DOHH2 (cell line): Measurements from ENCODE around the gene YIF1B.
"Not testable (repeated sequence)": the region's sequence is repeated elsewhere in the genome, so short reads cannot be mapped to it uniquely, and the experiment has no call there.

Experiments
- H3F3A ChIP-seq: fragments of 200-600 bp; sonication (generic), shearing (Covaris generic); 2 replicates; pipeline ENCODE4 v1.6.0; 2016; ENCODE audit warnings: antibody characterized with exemption, mild to moderate bottlenecking; ENCODE audit not compliant: control insufficient read depth, insufficient read depth
- H3K27ac ChIP-seq: fragments of 200-600 bp; sonication (generic); 2 replicates; pipeline ENCODE4 v1.5.1; 2014; ENCODE audit warnings: low read depth, mild to moderate bottlenecking, low read length, moderate library complexity
- H3K27me3 ChIP-seq: fragments of 200-600 bp; sonication (generic); 2 replicates; pipeline ENCODE4 v1.6.1; 2014; ENCODE audit warnings: mild to moderate bottlenecking, low read length, mixed read lengths; ENCODE audit not compliant: control insufficient read depth
- H3K36me3 ChIP-seq: fragments of 200-600 bp; sonication (generic); 2 replicates; pipeline ENCODE4 v1.6.1; 2014; ENCODE audit warnings: mild to moderate bottlenecking, low read length, moderate library complexity, mixed read lengths; ENCODE audit not compliant: control insufficient read depth
- H3K4me1 ChIP-seq: fragments of 200-600 bp; sonication (generic); 2 replicates; pipeline ENCODE4 v1.6.1; 2014; ENCODE audit warnings: mild to moderate bottlenecking, low read length, mixed read lengths; ENCODE audit not compliant: control insufficient read depth
- H3K4me2 ChIP-seq: fragments of 200-600 bp; sonication (generic); 2 replicates; pipeline ENCODE4 v1.6.0; 2014; ENCODE audit warnings: mild to moderate bottlenecking, low read length, moderate library complexity
- H3K4me3 ChIP-seq: fragments of 200-600 bp; sonication (generic); 2 replicates; pipeline ENCODE4 v1.5.1; 2014; ENCODE audit warnings: mild to moderate bottlenecking, low read length, mixed read lengths
- H3K79me2 ChIP-seq: fragments of 200-600 bp; sonication (generic); 2 replicates; pipeline ENCODE4 v1.6.1; 2014; ENCODE audit warnings: mild to moderate bottlenecking, low read length, mixed read lengths; ENCODE audit not compliant: control insufficient read depth
- H3K9me2 ChIP-seq: fragments of 200-600 bp; sonication (generic); replicated peaks from 2 replicates; pipeline ENCODE4 v1.6.1; 2014; ENCODE audit warnings: mild to moderate bottlenecking, low read length, mixed read lengths; ENCODE audit not compliant: control insufficient read depth
- H3K9me3 ChIP-seq: fragments of 200-600 bp; sonication (generic); 2 replicates; pipeline ENCODE4 v1.6.1; 2014; ENCODE audit warnings: antibody characterized with exemption, low read length, mixed read lengths; ENCODE audit not compliant: control insufficient read depth, insufficient read depth
- H4K20me1 ChIP-seq: fragments of 200-600 bp; sonication (generic); 2 replicates; pipeline ENCODE4 v1.6.0; 2014; ENCODE audit warnings: low read depth, mild to moderate bottlenecking, antibody characterized with exemption, low read length, moderate library complexity; ENCODE audit not compliant: control insufficient read depth, insufficient read depth
- EZH2phosphoT487 ChIP-seq: fragments of 200-600 bp; sonication (generic); IDR thresholded peaks from 2 replicates; pipeline ENCODE4 v1.6.1; 2017; ENCODE audit warnings: borderline replicate concordance, mild to moderate bottlenecking, antibody characterized with exemption, low read length, moderate library complexity, mixed read lengths
- TF ChIP-seq, protein P1 (sequence below): fragments of 200-600 bp; sonication (generic); IDR thresholded peaks from one replicate; pipeline ENCODE4 v1.5.1; 2014; ENCODE audit warnings: antibody characterized with exemption, mild to moderate bottlenecking, low read depth, low read length; ENCODE audit not compliant: poor library complexity, severe bottlenecking

The YIF1B gene

DNA sequence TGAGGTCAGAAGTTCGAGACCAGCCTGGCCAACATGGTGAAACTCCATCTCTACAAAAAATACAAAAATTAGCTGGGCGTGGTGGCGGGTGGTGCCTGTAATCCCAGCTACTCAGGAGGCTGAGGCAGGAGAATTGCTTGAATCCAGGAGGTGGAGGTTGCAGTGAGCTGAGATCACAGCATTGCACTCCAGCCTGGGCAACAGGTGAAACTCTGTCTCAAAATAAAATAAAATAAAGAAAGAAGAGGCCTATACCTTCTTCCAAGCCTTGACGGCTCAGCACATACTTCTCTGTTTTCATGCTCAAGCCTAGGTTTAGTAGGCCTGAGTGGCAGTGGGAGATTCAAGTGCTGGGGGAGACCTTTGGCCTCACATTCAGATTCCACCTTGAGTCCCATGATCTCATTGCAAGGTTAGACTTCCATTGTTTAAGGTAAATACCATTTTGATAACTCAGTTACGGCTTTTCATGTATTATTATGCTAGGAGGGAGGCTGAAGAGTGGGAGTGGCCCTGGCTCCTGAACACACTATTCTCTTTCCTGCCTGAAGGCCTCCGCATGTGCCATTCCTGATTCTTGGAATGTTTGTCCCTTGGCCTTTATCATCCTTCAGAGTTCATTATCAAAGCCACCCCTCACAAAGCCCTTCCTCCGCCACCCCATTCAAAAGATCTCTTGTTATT, 53.0 kb downstream of the YIF1B start:
- H3K79me2 ChIP-seq = no peaks in the 10 kb centered on the region
- H3K9me3 ChIP-seq = no peaks in the 10 kb centered on the region
- H4K20me1 ChIP-seq = no peaks in the 10 kb centered on the region
- H3K4me2 ChIP-seq = no peak overlapping the region
- H3K9me2 ChIP-seq = no peaks in the 10 kb centered on the region
- no peaks in the 10 kb centered on the region for H3K36me3 ChIP-seq
- peaks cover 24% of the 10 kb centered on the region for H3K4me1 ChIP-seq
- TF ChIP-seq, protein P1, sequence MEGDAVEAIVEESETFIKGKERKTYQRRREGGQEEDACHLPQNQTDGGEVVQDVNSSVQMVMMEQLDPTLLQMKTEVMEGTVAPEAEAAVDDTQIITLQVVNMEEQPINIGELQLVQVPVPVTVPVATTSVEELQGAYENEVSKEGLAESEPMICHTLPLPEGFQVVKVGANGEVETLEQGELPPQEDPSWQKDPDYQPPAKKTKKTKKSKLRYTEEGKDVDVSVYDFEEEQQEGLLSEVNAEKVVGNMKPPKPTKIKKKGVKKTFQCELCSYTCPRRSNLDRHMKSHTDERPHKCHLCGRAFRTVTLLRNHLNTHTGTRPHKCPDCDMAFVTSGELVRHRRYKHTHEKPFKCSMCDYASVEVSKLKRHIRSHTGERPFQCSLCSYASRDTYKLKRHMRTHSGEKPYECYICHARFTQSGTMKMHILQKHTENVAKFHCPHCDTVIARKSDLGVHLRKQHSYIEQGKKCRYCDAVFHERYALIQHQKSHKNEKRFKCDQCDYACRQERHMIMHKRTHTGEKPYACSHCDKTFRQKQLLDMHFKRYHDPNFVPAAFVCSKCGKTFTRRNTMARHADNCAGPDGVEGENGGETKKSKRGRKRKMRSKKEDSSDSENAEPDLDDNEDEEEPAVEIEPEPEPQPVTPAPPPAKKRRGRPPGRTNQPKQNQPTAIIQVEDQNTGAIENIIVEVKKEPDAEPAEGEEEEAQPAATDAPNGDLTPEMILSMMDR = no peak
- TF ChIP-seq EZH2phosphoT487 = no peak
- H3F3A ChIP-seq = peaks cover 6% of the 10 kb centered on the region
- no peak overlapping the region for H3K4me3 ChIP-seq
- H3K27me3 ChIP-seq = peaks cover 5% of the 10 kb centered on the region
- no peak overlapping the region for H3K27ac ChIP-seq

GRCh38 chr19:38261942-38262341, 53.8 kb downstream of the YIF1B start:
- H3K9me2 ChIP-seq, H3K27ac ChIP-seq, H3K9me3 ChIP-seq, H3K79me2 ChIP-seq, H3K27me3 ChIP-seq, H4K20me1 ChIP-seq, H3F3A ChIP-seq, H3K4me2 ChIP-seq, H3K36me3 ChIP-seq, H3K4me3 ChIP-seq: not testable (repeated sequence)
- H3K4me1 ChIP-seq = peaks cover 24% of the 10 kb centered on the region

DNA sequence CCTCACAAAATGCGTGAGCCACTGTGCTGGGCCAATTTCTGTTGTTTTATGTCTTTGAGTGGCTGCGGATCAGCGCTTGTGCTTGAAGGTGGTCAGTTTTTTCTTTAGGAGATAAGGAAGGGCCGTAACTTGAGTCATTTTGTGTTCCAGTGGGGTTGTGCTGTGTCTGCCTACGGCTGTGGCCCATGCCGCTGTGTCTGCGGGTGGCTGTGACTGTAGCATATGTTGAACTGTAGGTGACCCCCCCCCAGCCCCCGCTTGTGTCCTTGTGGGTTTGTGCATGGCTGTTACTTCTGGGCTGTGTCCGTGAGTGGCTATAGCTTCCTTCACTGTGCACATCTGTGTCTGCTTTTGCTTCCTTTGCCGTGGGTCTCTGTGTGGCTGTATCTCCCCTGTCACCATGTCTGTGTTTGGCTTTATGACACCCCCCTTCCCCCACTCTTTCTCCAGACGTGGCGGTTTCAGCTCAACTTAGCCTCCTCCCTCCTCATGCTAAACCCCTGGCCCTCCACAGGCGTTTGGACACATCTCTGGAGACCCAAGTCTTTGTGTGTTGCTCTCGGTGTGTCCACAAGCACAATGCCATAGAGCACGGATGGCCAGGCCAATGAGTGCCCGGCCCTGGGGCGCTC, 60.2 kb downstream of the YIF1B start:
- no peaks in the 10 kb centered on the region for H3K9me3 ChIP-seq
- no peaks in the 10 kb centered on the region for H3K36me3 ChIP-seq
- H3K79me2 ChIP-seq = no peaks in the 10 kb centered on the region
- H3K27me3 ChIP-seq = peaks cover 17% of the 10 kb centered on the region
- H3K4me1 ChIP-seq = peaks cover 10% of the 10 kb centered on the region
- H3K4me3 ChIP-seq = no peak overlapping the region
- no peaks in the 10 kb centered on the region for H3K9me2 ChIP-seq
- no peak overlapping the region for H3K4me2 ChIP-seq
- no peaks in the 10 kb centered on the region for H3F3A ChIP-seq
- no peak overlapping the region for H3K27ac ChIP-seq
- TF ChIP-seq, protein P1 = no peak
- TF ChIP-seq EZH2phosphoT487 = no peak
- no peaks in the 10 kb centered on the region for H4K20me1 ChIP-seq

DNA sequence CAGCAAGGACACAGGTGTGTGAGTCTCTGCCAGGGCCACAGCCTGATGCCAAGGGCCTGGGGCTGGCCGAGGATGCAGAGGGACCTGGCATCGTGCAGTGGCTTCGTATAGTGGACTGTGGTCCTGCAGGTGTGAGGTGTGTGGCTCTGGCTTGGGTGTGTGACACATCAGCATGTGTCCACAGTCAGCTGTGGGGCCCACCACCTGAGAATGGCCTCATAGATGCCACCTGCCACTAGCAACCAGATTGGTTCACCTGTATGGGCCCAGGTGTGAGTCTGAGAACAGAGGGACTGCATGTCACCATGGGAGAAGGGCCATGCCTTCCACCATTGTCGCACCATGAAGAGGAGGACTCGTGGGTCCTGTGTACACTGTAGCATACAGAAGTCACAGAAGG, 62.0 kb downstream of the YIF1B start:
- Histone ChIP-seq H3K4me3 (no peak overlapping the region), H3K27ac (no peak overlapping the region), H4K20me1 (no peaks in the 10 kb centered on the region), H3K79me2 (no peaks in the 10 kb centered on the region), H3K4me1 (peaks cover 10% of the 10 kb centered on the region), H3K27me3 (peaks cover 17% of the 10 kb centered on the region), H3F3A (no peaks in the 10 kb centered on the region), H3K9me2 (no peaks in the 10 kb centered on the region), H3K9me3 (no peaks in the 10 kb centered on the region), H3K36me3 (no peaks in the 10 kb centered on the region), H3K4me2 (no peak overlapping the region)
- TF ChIP-seq, protein P1 = no peak
- no peak for TF ChIP-seq EZH2phosphoT487
